GM06990 (cell line): ENCODE measurements around the gene CDC23.

Source experiments
- DNase-seq: peaks from one replicate; pipeline ENCODE4 v3.0.0-alpha.2; 2011; ENCODE audit not compliant: insufficient read length; ENCODE audit errors: extremely low read depth
- H3K27me3 ChIP-seq: replicated peaks from 2 replicates; pipeline ENCODE4 v1.6.0; 2011; ENCODE audit warnings: low read length; ENCODE audit not compliant: control insufficient read depth, insufficient read depth
- H3K36me3 ChIP-seq: 2 replicates; pipeline ENCODE4 v1.5.1; 2011; ENCODE audit warnings: low read length; ENCODE audit not compliant: control insufficient read depth, insufficient read depth
- H3K4me3 ChIP-seq: replicated peaks from 2 replicates; pipeline ENCODE4 v1.5.1; 2011; ENCODE audit warnings: low read depth, mild to moderate bottlenecking, control low read depth, low read length
- CTCF ChIP-seq: IDR thresholded peaks from 2 replicates; pipeline ENCODE4 v1.5.1; 2011; ENCODE audit warnings: low read length, control low read depth, mild to moderate bottlenecking, inconsistent platforms; ENCODE audit not compliant: insufficient read depth, poor library complexity, severe bottlenecking

Gene CDC23

DNA sequence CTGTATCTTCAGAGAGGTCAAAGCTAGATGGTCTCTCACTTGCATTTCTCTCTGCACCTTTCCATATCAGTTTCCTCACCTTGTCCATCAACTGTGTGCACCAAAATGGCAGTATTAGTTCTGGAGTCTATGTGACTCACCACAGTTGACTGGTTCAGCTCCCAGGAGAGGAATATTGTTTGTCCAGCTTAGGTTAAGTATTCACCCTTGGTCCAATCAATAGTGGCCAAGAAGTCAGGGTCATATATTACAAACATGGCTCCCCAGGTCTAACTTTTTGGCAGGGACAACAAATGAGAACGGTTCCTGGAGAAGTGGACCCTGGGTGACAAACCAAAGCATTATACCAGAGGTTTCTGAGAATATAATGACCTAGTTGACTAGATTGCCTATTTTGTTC is 24.9 kb upstream of the CDC23 start:
- no peak for DNase-seq
- Histone ChIP-seq H3K4me3 (no peak overlapping the region), H3K36me3 (no peaks in the 10 kb centered on the region), H3K27me3 (peaks cover 2% of the 10 kb centered on the region)
- TF ChIP-seq CTCF: no peak

DNA sequence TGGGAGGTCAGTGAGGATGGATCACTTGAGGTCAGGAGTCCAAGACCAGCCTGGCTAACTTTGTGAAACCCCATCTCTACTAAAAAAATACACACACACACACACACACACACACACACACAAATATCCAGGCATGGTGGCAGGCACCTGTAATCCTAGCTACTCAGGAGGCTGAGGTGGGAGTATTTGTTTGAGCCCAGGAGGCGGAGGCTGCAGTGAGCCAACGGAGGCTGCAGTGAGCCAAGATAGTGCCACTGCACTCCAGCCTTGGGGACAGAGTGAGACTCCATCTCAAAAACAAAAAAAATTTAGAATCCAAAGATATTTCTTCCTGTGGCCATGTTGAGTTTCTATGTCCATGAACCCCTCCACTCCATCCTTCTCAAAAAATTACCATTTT is 21.5 kb upstream of the CDC23 start:
- TF ChIP-seq CTCF: no peak
- DNase-seq: no peak
- Histone ChIP-seq H3K36me3 (no peaks in the 10 kb centered on the region), H3K4me3 (no peak overlapping the region), H3K27me3 (no peaks in the 10 kb centered on the region)

DNA sequence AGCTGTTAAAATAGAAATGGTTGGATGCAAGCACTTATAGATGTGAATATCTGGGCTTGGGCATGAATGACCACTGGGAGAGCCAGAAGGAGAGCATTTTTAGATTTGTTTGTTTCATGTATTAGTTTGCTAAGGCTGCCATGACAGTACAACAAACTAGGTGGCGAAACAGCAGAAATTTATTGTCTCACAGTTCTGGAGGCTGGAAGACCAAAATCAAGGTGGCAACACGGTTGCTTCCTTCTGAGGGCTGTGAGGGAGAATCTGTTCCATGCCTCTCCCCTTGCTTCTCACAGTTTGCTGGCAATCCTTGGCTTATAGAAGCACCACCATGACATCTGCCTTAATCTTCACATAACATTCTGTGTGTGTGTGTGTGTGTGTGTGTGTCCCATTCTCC is 20.2 kb upstream of the CDC23 start:
- H3K36me3 ChIP-seq: no peaks in the 10 kb centered on the region
- DNase-seq: no peak
- no peak overlapping the region for H3K4me3 ChIP-seq
- no peak for TF ChIP-seq CTCF
- H3K27me3 ChIP-seq: no peaks in the 10 kb centered on the region

GRCh38 chr5:138230981-138231589 is 18.0 kb upstream of the CDC23 start:
- TF ChIP-seq CTCF: no peak
- no peak for DNase-seq
- Histone ChIP-seq H3K27me3 (no peaks in the 10 kb centered on the region), H3K36me3 (no peaks in the 10 kb centered on the region), H3K4me3 (no peak overlapping the region)

GRCh38 chr5:138230261-138230660 is 17.1 kb upstream of the CDC23 start:
- Histone ChIP-seq H3K4me3 (no peak overlapping the region), H3K36me3 (no peaks in the 10 kb centered on the region), H3K27me3 (no peaks in the 10 kb centered on the region)
- no peak for DNase-seq
- TF ChIP-seq CTCF: no peak

- H3K4me3 ChIP-seq: no peak overlapping the region
- H3K36me3 ChIP-seq: no peaks in the 10 kb centered on the region
- H3K27me3 ChIP-seq: no peaks in the 10 kb centered on the region
- DNase-seq: no peak
- no peak for TF ChIP-seq CTCF
Observed at GRCh38 chr5:138229387-138229786, 16.3 kb upstream of the CDC23 start.
